Stomach (tissue), 4 donors: Measurements from ENCODE around the gene TEX26.

Experiments
- EP300 ChIP-seq: sonication (generic); formaldehyde crosslinking; IDR thresholded peaks from one replicate; pipeline ENCODE4 v1.6.1; 2017; ENCODE audit warnings: antibody characterized with exemption
- POLR2AphosphoS5 ChIP-seq, 3 donors: sonication (generic); formaldehyde crosslinking; IDR thresholded peaks; one replicate each; pipeline ENCODE4 v1.6.1; 2016; ENCODE audit warnings: antibody characterized with exemption in 3 of 3
- TF ChIP-seq, protein P1 (sequence below), 7 experiments: fragments of 450-650 bp in 4 of 7; fragments of 200-600 bp in 3 of 7; sonication (generic) in 3 of 7; IDR thresholded peaks; one replicate each; pipeline ENCODE4 v1.5.1; 2016 to 2019; ENCODE audit warnings: antibody characterized with exemption in 7 of 7, control low read depth in 2 of 7, mild to moderate bottlenecking in 1 of 7

DNA sequence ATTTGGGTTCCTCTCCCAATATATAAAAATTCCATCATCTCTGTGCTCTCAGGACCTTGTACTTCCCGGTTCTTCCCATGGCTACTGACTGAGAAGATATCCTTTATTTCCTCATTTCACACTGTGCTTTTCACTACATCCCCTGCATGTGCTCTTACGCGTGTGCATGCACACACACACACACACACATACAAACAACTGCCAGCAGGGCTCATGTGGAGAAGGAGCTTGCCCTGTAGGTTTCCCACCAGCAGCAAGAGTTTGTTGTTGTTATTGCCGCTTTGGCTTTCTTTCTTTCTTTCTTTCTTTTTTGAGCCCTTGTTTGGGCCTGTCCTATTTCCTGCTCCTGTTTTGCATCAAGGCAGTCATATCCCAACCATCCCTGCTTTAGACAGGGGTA, 43.6 kb downstream of the TEX26 start:
- TF ChIP-seq, protein P1, sequence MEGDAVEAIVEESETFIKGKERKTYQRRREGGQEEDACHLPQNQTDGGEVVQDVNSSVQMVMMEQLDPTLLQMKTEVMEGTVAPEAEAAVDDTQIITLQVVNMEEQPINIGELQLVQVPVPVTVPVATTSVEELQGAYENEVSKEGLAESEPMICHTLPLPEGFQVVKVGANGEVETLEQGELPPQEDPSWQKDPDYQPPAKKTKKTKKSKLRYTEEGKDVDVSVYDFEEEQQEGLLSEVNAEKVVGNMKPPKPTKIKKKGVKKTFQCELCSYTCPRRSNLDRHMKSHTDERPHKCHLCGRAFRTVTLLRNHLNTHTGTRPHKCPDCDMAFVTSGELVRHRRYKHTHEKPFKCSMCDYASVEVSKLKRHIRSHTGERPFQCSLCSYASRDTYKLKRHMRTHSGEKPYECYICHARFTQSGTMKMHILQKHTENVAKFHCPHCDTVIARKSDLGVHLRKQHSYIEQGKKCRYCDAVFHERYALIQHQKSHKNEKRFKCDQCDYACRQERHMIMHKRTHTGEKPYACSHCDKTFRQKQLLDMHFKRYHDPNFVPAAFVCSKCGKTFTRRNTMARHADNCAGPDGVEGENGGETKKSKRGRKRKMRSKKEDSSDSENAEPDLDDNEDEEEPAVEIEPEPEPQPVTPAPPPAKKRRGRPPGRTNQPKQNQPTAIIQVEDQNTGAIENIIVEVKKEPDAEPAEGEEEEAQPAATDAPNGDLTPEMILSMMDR (IDR thresholded peaks at IDR 0.05), result no peak
- TF ChIP-seq POLR2AphosphoS5 (IDR thresholded peaks at IDR 0.05), result no peak
- TF ChIP-seq EP300, result no peak
